IMR-90 (cell line): Measurements from ENCODE around the gene KCNJ16. TPM values are rescaled to one million over a fixed set of nuclear protein-coding genes. Genes with fewer than 3 reads are reported as not detected.

Experiments used
- ATAC-seq: fragments of 200-7000 bp; cut with Tn5 transposase; 2 replicates; pipeline ENCODE4 v1.9.1; 2020; ENCODE audit warnings: low read depth, mild to moderate bottlenecking, moderate library complexity
- BruUV-seq: library from RNA; stranded (reverse); fragments of 400-500 nt; replicated peaks from 2 replicates; lab custom pipeline; 2021; lab: Mats Ljungman, UMichigan
- CTCF ChIA-PET: fragments of 300-600 bp; formaldehyde crosslinking; extraction: SDS; loops from one replicate; lab custom pipeline; 2021; ENCODE audit warnings: antibody characterized with exemption; lab: Yijun Ruan, JAX
- POLR2A ChIA-PET: fragments of 300-600 bp; sonication (Branson Sonifier 250); formaldehyde crosslinking; loops from one replicate; lab custom pipeline; 2022; ENCODE audit warnings: antibody characterized with exemption; ENCODE audit not compliant: unreplicated experiment; lab: Charles Lee
- DNase-seq: peaks from one replicate; pipeline ENCODE4 v3.0.0; 2013
- H2AFZ ChIP-seq: replicated peaks from 2 replicates; pipeline ENCODE3; 2013; ENCODE audit warnings: low read length, mild to moderate bottlenecking; ENCODE audit not compliant: poor library complexity
- H2AK5ac ChIP-seq: 2 replicates; pipeline ENCODE4 v1.6.1; 2013; ENCODE audit warnings: low read depth, low read length, inconsistent platforms
- H2AK9ac ChIP-seq: replicated peaks from 2 replicates; pipeline ENCODE3; 2013; ENCODE audit warnings: mild to moderate bottlenecking, low read depth, low read length, moderate library complexity; ENCODE audit not compliant: poor library complexity
- H2BK120ac ChIP-seq: 2 replicates; pipeline ENCODE4 v1.6.1; 2013; ENCODE audit warnings: low read depth, low read length, inconsistent platforms
- H2BK15ac ChIP-seq: 3 replicates; pipeline ENCODE4 v1.6.1; 2013; ENCODE audit warnings: low read depth, low read length, inconsistent platforms
- H2BK20ac ChIP-seq: 2 replicates; pipeline ENCODE4 v1.6.1; 2013; ENCODE audit warnings: low read depth, mild to moderate bottlenecking, inconsistent platforms, low read length, moderate library complexity
- H2BK5ac ChIP-seq: 2 replicates; pipeline ENCODE4 v1.6.1; 2013; ENCODE audit warnings: mild to moderate bottlenecking, low read depth, low read length, inconsistent platforms; ENCODE audit not compliant: poor library complexity, severe bottlenecking
- H3K14ac ChIP-seq: replicated peaks from 2 replicates; pipeline ENCODE4 v1.6.1; 2013; ENCODE audit warnings: low read depth, low read length, inconsistent platforms
- H3K18ac ChIP-seq: 2 replicates; pipeline ENCODE4 v1.6.1; 2013; ENCODE audit warnings: low read depth, low read length, control low read depth
- H3K23ac ChIP-seq: 2 replicates; pipeline ENCODE4 v1.6.1; 2013; ENCODE audit warnings: low read depth, low read length, inconsistent platforms
- H3K27ac ChIP-seq: 2 replicates; pipeline ENCODE4 v1.5.1; 2013; ENCODE audit warnings: mild to moderate bottlenecking, control low read depth, low read length; ENCODE audit not compliant: insufficient read depth
- H3K27me3 ChIP-seq: 2 replicates; pipeline ENCODE4 v1.6.1; 2013; ENCODE audit warnings: low read length; ENCODE audit not compliant: control insufficient read depth, insufficient read depth
- H3K36me3 ChIP-seq: 2 replicates; pipeline ENCODE4 v1.6.1; 2013; ENCODE audit warnings: low read length, mixed read lengths; ENCODE audit not compliant: control insufficient read depth, insufficient read depth
- H3K4ac ChIP-seq: 2 replicates; pipeline ENCODE4 v1.6.1; 2013; ENCODE audit warnings: low read depth, low read length, inconsistent platforms
- H3K4me1 ChIP-seq: 2 replicates; pipeline ENCODE4 v1.6.1; 2013; ENCODE audit warnings: low read length, mixed read lengths; ENCODE audit not compliant: control insufficient read depth, insufficient read depth
- H3K4me2 ChIP-seq: 2 replicates; pipeline ENCODE4 v1.6.1; 2013; ENCODE audit warnings: low read depth, mild to moderate bottlenecking, control low read depth, low read length, moderate library complexity
- H3K4me3 ChIP-seq: 2 replicates; pipeline ENCODE4 v1.5.1; 2013; ENCODE audit warnings: low read depth, mild to moderate bottlenecking, control low read depth, low read length, moderate library complexity; ENCODE audit not compliant: insufficient read depth
- H3K56ac ChIP-seq: 2 replicates; pipeline ENCODE4 v1.6.1; 2013; ENCODE audit warnings: low read length, inconsistent platforms; ENCODE audit not compliant: insufficient read depth; ENCODE audit errors: extremely low read depth
- H3K79me1 ChIP-seq, 2 experiments: 2 replicates each; pipeline ENCODE4 v1.6.1; 2013; ENCODE audit warnings: low read length in 2 of 2, inconsistent platforms in 1 of 2, low read depth in 1 of 2
- H3K9ac ChIP-seq: 2 replicates; pipeline ENCODE4 v1.6.1; 2013; ENCODE audit warnings: low read depth, low read length, control low read depth
- H3K9me1 ChIP-seq: 2 replicates; pipeline ENCODE4 v1.6.1; 2013; ENCODE audit warnings: low read length, inconsistent platforms; ENCODE audit not compliant: insufficient read depth
- H3K9me3 ChIP-seq: 2 replicates; pipeline ENCODE4 v1.6.1; 2013; ENCODE audit warnings: low read length; ENCODE audit not compliant: control insufficient read depth, insufficient read depth
- H4K20me1 ChIP-seq: 2 replicates; pipeline ENCODE4 v1.6.1; 2013; ENCODE audit warnings: low read length, inconsistent platforms; ENCODE audit not compliant: insufficient read depth
- H4K5ac ChIP-seq: 2 replicates; pipeline ENCODE4 v1.6.1; 2013; ENCODE audit warnings: mild to moderate bottlenecking, low read depth, low read length, control low read depth
- H4K8ac ChIP-seq, 2 experiments: 2 replicates each; pipeline ENCODE4 v1.6.1; 2013; ENCODE audit warnings: low read depth in 2 of 2, low read length in 2 of 2, control low read depth in 1 of 2, inconsistent platforms in 1 of 2
- H4K91ac ChIP-seq: 2 replicates; pipeline ENCODE4 v1.6.1; 2013; ENCODE audit warnings: low read depth, low read length, inconsistent platforms; ENCODE audit not compliant: insufficient read depth
- BHLHE40 ChIP-seq: fragments of 150-350 bp; IDR thresholded peaks from 2 replicates; pipeline ENCODE4 v1.6.1; 2016; ENCODE audit warnings: mild to moderate bottlenecking, low read depth, low read length
- CEBPB ChIP-seq: IDR thresholded peaks from 2 replicates; pipeline ENCODE4 v1.6.1; 2012; ENCODE audit warnings: low read depth, low read length, improper control_type of control experiment
- CHD1 ChIP-seq: IDR thresholded peaks from 2 replicates; pipeline ENCODE4 v1.6.1; 2012; ENCODE audit warnings: low read depth, low read length, improper control_type of control experiment
- FOS ChIP-seq: fragments of 150-350 bp; IDR thresholded peaks from 2 replicates; pipeline ENCODE4 v1.6.1; 2016; ENCODE audit warnings: low read depth, low read length
- MAFK ChIP-seq: IDR thresholded peaks from 2 replicates; pipeline ENCODE4 v1.6.1; 2012; ENCODE audit warnings: low read depth, low read length, improper control_type of control experiment
- MAZ ChIP-seq: IDR thresholded peaks from 2 replicates; pipeline ENCODE4 v1.6.1; 2012; ENCODE audit warnings: low read depth, mild to moderate bottlenecking, low read length, improper control_type of control experiment, moderate library complexity, borderline replicate concordance
- MXI1 ChIP-seq: IDR thresholded peaks from 2 replicates; pipeline ENCODE4 v1.6.1; 2012; ENCODE audit warnings: low read depth, mild to moderate bottlenecking, low read length, moderate library complexity, borderline replicate concordance
- NFE2L2 ChIP-seq: fragments of 150-350 bp; IDR thresholded peaks from 2 replicates; pipeline ENCODE4 v1.6.1; 2016; ENCODE audit warnings: low read depth, mild to moderate bottlenecking, low read length
- POLR2A ChIP-seq: IDR thresholded peaks from 2 replicates; pipeline ENCODE4 v1.6.1; 2012; ENCODE audit warnings: mild to moderate bottlenecking, low read depth, low read length
- RAD21 ChIP-seq: IDR thresholded peaks from 2 replicates; pipeline ENCODE4 v1.6.1; 2012; ENCODE audit warnings: low read length, improper control_type of control experiment
- RCOR1 ChIP-seq: IDR thresholded peaks from 2 replicates; pipeline ENCODE4 v1.6.1; 2012; ENCODE audit warnings: mild to moderate bottlenecking, low read length, improper control_type of control experiment; ENCODE audit not compliant: insufficient replicate concordance
- RFX5 ChIP-seq: IDR thresholded peaks from 2 replicates; pipeline ENCODE4 v1.8.0; 2012; ENCODE audit warnings: low read depth, mild to moderate bottlenecking, low read length, moderate library complexity
- SMC3 ChIP-seq: fragments of 150-350 bp; IDR thresholded peaks from 2 replicates; pipeline ENCODE4 v1.6.1; 2016; ENCODE audit warnings: low read depth, mild to moderate bottlenecking, antibody characterized with exemption, low read length, moderate library complexity
- WGBS, 2 experiments: methylation state at CpG; one replicate each; pipeline versions ENCODE4 v1.1.5 to v1.1.7; 2013; ENCODE audit warnings: missing lambda C conversion rate in 2 of 2; ENCODE audit not compliant: insufficient read length in 1 of 2; ENCODE audit errors: extremely low coverage in 2 of 2; 5-methylcytosine and 5-hydroxymethylcytosine counted together
- dilution Hi-C: fragments of 300-500 bp; cut with HindIII; formaldehyde crosslinking; loops from one replicate; pipeline ENCODE4 v1.14.3; 2018; ENCODE audit warnings: low sequenced_read_pairs; ENCODE audit not compliant: unreplicated experiment
- in situ Hi-C: fragments of 300-500 bp; cut with MboI; formaldehyde crosslinking; loops from 3 replicates; pipeline ENCODE4 v1.14.3; 2019; ENCODE audit warnings: low sequenced_read_pairs, inconsistent platforms, mixed read lengths
- intact Hi-C: fragments of 100-400 bp; cut with micrococcal nuclease; formaldehyde crosslinking; loops from 2 replicates; pipeline ENCODE4 v1.10.0; 2022
- polyA plus RNA-seq, 3 experiments: library from polyadenylated mRNA; depleted of rRNA; stranded (reverse); fragments of >200 nt; gene quantifications; 2 replicates each; pipeline ENCODE4 v1.2.3, GENCODE V29; 2012; ENCODE audit warnings: low replicate concordance in 1 of 3
- total RNA-seq: library from RNA; depleted of rRNA; stranded (reverse); fragments of >200 nt; gene quantifications from 2 replicates; pipeline ENCODE4 v1.2.3, GENCODE V29; 2012
- TF ChIP-seq, protein P1 (sequence below): fragments of 150-350 bp; IDR thresholded peaks from 2 replicates; pipeline ENCODE4 v1.6.1; 2017; ENCODE audit warnings: mild to moderate bottlenecking, antibody characterized with exemption, low read length, low read depth
- TF ChIP-seq, protein P2 (sequence below): fragments of 150-350 bp; IDR thresholded peaks from 2 replicates; pipeline ENCODE4 v1.6.1; 2016; ENCODE audit warnings: low read depth, mild to moderate bottlenecking, low read length, moderate library complexity, borderline replicate concordance
- TF ChIP-seq, protein P3 (sequence below): conservative IDR thresholded peaks from 2 replicates; pipeline ENCODE4 v1.5.1; 2012; ENCODE audit warnings: mild to moderate bottlenecking, low read depth, low read length, improper control_type of control experiment

KCNJ16 gene
- total and polyA plus RNA-seq, 2 of the 4 experiments (the other 2 are of a cell fraction): not detected

DNA sequence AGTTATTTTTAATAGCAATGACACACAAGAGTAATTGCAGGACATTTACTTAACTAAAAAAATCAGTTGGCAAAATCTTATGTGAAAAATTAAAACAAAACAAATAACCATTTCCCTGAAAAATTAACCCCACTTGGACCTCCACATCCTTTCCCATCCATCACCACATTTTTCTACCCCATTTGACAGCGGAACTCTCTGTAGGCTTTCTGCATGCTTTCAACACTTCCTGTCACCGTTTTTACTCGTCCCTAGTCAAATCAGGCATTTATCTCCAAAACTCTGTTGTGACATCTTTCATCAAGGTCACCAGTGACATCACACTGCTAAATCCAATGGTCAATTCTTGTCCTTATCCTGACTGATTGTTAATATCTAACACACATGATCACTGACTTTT is 27.5 kb downstream of the KCNJ16 start:
- Histone ChIP-seq H3K9me1 (no peaks in the 10 kb centered on the region), H3K9ac (no peak overlapping the region), H2BK20ac (no peak overlapping the region), H3K36me3 (no peaks in the 10 kb centered on the region), H3K27ac (no peak overlapping the region), H2AK9ac (no peak overlapping the region), H2AK5ac (no peak overlapping the region), H3K14ac (no peak overlapping the region), H3K56ac (no peak overlapping the region), H3K4me2 (no peak overlapping the region), H4K8ac (no peak overlapping the region), H4K91ac (no peak overlapping the region), H2BK120ac (no peak overlapping the region), H2AFZ (no peak overlapping the region), H3K23ac (no peak overlapping the region), H3K79me1 (no peaks in the 10 kb centered on the region), H3K9me3 (no peaks in the 10 kb centered on the region), H4K5ac (no peak overlapping the region), H3K4me1 (no peaks in the 10 kb centered on the region), H3K27me3 (no peaks in the 10 kb centered on the region), H3K4me3 (no peak overlapping the region), H2BK15ac (no peak overlapping the region), H4K20me1 (no peaks in the 10 kb centered on the region), H3K4ac (no peak overlapping the region), H3K18ac (no peak overlapping the region), H2BK5ac (no peak overlapping the region)
- ATAC-seq (no peak), DNase-seq (no peak)
- 69% methylated on average over 2 of the region's 3 CpGs; no CpG with 5 or more reads in 1 of the 2 experiments for WGBS, 2 experiments
- ChIA-PET POLR2A (no interaction called here), CTCF (no interaction called here)
- TF ChIP-seq, protein P1, sequence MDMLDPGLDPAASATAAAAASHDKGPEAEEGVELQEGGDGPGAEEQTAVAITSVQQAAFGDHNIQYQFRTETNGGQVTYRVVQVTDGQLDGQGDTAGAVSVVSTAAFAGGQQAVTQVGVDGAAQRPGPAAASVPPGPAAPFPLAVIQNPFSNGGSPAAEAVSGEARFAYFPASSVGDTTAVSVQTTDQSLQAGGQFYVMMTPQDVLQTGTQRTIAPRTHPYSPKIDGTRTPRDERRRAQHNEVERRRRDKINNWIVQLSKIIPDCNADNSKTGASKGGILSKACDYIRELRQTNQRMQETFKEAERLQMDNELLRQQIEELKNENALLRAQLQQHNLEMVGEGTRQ: no peak
- TF ChIP-seq, protein P2, sequence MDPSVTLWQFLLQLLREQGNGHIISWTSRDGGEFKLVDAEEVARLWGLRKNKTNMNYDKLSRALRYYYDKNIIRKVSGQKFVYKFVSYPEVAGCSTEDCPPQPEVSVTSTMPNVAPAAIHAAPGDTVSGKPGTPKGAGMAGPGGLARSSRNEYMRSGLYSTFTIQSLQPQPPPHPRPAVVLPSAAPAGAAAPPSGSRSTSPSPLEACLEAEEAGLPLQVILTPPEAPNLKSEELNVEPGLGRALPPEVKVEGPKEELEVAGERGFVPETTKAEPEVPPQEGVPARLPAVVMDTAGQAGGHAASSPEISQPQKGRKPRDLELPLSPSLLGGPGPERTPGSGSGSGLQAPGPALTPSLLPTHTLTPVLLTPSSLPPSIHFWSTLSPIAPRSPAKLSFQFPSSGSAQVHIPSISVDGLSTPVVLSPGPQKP: no peak
- TF ChIP-seq CHD1: no peak
- no peak for TF ChIP-seq BHLHE40
- TF ChIP-seq NFE2L2: no peak
- no peak for TF ChIP-seq SMC3
- TF ChIP-seq RCOR1: no peak
- no peak for TF ChIP-seq FOS
- no peak for TF ChIP-seq RAD21
- no peak for TF ChIP-seq RFX5
- no peak for TF ChIP-seq CEBPB
- no peak for TF ChIP-seq MAFK
- no peak for TF ChIP-seq MXI1
- TF ChIP-seq, protein P3, sequence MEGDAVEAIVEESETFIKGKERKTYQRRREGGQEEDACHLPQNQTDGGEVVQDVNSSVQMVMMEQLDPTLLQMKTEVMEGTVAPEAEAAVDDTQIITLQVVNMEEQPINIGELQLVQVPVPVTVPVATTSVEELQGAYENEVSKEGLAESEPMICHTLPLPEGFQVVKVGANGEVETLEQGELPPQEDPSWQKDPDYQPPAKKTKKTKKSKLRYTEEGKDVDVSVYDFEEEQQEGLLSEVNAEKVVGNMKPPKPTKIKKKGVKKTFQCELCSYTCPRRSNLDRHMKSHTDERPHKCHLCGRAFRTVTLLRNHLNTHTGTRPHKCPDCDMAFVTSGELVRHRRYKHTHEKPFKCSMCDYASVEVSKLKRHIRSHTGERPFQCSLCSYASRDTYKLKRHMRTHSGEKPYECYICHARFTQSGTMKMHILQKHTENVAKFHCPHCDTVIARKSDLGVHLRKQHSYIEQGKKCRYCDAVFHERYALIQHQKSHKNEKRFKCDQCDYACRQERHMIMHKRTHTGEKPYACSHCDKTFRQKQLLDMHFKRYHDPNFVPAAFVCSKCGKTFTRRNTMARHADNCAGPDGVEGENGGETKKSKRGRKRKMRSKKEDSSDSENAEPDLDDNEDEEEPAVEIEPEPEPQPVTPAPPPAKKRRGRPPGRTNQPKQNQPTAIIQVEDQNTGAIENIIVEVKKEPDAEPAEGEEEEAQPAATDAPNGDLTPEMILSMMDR: no peak
- no peak for TF ChIP-seq MAZ
- no peak for TF ChIP-seq POLR2A
- dilution Hi-C loops: no loop called here
- intact Hi-C loops: no loop called here
- BruUV-seq: no TSS peak
- in situ Hi-C loops: no loop called here
